ENCODE measurements around the gene MYPN.
"Not testable (repeated sequence)": the region's sequence is repeated elsewhere in the genome, so short reads cannot be mapped to it uniquely, and the experiment has no call there.

The MYPN gene

DNA sequence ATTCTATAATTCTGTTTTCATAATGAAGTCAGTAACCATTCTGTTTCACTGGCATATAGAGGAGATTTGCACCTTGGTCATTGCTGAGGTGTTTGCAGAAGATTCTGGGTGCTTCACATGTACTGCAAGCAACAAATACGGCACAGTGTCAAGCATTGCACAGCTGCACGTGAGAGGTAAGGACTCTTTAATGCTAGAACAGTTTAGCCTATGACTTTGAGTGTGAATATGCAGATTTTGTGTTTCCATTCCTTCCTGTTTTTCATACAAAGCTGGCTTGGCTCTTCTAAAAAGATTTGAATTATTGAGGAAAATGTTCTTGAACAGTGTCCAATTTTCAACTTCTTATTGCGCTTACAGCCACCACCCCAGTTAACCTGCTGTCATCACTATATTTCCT is 56.4 kb downstream of the MYPN start:
- H3K9me3 Mint-ChIP-seq (ENCODE audit: low read depth): no peaks in the 10 kb centered on the region
- no peaks in the 10 kb centered on the region for H3K27me3 Mint-ChIP-seq
- H3K4me3 Mint-ChIP-seq: no peak overlapping the region
- H3K27ac Mint-ChIP-seq: no peak overlapping the region
- no peaks in the 10 kb centered on the region for H3K4me1 Mint-ChIP-seq (ENCODE audit: low read depth)
- no peaks in the 10 kb centered on the region for H3K36me3 Mint-ChIP-seq

DNA sequence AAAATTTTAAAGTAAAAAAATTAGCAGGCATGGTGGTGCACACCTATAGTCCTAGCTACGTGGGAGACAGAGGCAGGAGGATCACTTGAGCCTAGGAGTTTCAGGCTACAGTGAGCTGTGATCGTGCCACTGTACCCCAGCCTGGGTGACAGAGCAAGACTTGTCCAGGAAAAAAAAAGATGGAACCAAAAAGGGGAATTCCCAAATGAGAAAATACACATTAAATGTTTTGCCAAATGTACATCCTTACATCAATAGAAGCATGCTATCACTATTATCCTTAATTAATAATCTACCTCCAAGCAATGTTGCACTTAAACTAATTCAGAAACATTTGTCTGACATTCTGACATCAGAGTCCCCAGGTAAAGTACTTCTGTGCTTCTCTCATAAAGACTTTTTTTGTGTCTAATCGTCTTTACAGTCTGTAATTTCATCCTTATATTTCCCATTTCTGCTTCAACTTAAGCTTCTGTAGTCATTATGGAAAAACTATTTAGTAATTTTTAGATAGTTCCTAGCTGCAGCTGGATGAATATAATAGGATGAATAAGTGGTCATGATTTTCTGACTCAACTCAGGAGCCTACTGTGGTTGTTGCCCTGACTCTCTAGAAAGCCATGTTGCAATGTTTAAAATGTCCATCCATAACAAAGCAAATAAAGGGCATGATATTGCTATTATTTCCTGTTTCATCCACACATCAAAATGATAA is 57.7 kb downstream of the MYPN start:
- Mint-ChIP-seq H3K4me1 (ENCODE audit: low read depth) (no peaks in the 10 kb centered on the region), H3K27ac (no peak overlapping the region), H3K27me3 (no peaks in the 10 kb centered on the region), H3K36me3 (no peaks in the 10 kb centered on the region), H3K4me3 (no peak overlapping the region), H3K9me3 (ENCODE audit: low read depth) (no peaks in the 10 kb centered on the region)

DNA sequence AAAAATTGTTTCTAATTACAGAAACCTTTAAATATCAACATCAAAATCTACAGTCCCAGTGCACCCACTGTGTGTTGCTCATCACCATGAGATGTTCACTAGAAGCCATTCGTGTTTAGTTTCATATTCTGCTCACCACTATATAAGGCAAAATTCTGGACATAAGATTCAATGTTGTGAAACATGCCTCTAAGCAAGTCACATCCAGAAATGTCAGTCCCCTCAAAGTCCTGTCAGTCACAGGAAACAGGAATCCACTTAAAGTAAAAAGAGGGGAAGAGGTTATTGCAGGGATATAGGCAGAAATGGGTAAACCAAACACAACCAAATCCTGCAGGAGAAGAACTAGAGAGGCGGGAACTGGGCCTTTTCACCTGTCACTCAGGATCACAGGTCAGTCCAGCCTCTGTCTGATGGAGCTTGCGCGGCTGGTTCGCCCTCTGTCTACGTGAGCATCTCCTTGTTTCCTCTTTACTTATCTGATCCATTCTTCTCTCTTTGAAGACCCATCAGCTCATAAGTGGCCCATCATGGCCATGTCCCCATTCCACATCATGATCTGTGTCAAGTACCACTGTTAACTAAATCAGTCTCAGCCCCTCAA is 58.4 kb downstream of the MYPN start:
- Mint-ChIP-seq H3K36me3 (no peaks in the 10 kb centered on the region), H3K4me3 (no peak overlapping the region), H3K4me1 (ENCODE audit: low read depth) (no peaks in the 10 kb centered on the region), H3K27ac (no peak overlapping the region), H3K27me3 (no peaks in the 10 kb centered on the region), H3K9me3 (ENCODE audit: low read depth) (no peaks in the 10 kb centered on the region)

DNA sequence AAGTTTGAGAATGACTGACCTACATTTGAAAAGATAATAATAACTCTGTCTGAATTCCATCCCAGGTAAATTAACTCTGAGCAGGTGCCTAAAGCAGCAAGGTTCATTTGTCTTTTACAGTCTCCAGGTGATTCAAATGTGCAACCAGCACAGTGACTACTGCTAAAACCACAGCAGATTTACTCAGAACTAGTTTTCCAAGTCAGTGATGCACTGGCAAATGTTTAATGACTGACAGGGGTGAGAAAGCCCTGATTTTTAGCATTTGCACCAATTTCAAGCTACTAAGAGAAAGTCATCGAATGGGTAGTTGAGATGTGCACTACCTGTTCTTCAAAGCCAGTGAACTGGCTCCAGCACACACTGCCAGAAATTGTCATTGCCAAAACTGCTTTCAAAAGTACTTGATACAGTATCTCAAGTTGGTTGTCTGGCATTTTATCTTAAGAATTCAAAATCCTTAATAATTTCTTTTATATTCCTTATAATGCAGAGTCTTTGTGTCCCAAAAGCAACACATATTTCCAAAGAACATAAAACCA is 62.3 kb downstream of the MYPN start:
- no peak overlapping the region for H3K4me3 Mint-ChIP-seq
- H3K27ac Mint-ChIP-seq: no peak overlapping the region

DNA sequence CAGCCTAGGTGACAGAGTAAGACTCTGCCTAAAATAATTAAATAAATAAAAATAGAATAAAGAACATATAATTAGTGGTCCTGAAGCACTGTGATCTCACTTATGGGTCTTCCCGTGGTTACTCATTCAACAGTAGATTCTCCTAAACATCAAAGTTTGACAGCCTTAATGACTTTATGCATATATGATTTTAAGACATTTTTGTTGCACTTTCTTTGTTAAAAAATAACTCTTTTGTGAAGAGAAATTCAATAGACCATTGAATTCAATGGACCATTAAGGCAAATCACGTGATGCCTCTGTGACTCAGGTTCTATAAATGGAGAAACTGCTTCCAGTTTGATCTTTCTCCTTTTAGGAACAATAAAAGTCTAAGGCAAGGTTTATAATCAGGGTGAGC is 63.0 kb downstream of the MYPN start:
- Mint-ChIP-seq H3K4me1 (ENCODE audit: low read depth) (no peaks in the 10 kb centered on the region), H3K4me3 (no peak overlapping the region), H3K36me3 (no peaks in the 10 kb centered on the region), H3K9me3 (ENCODE audit: low read depth) (no peaks in the 10 kb centered on the region), H3K27me3 (no peaks in the 10 kb centered on the region), H3K27ac (no peak overlapping the region)

More for the DNA sequence above, 62.3 kb downstream of the MYPN start:
- Mint-ChIP-seq H3K9me3 (ENCODE audit: low read depth) (no peaks in the 10 kb centered on the region), H3K27me3 (no peaks in the 10 kb centered on the region), H3K4me1 (ENCODE audit: low read depth) (no peaks in the 10 kb centered on the region), H3K36me3 (no peaks in the 10 kb centered on the region)

DNA sequence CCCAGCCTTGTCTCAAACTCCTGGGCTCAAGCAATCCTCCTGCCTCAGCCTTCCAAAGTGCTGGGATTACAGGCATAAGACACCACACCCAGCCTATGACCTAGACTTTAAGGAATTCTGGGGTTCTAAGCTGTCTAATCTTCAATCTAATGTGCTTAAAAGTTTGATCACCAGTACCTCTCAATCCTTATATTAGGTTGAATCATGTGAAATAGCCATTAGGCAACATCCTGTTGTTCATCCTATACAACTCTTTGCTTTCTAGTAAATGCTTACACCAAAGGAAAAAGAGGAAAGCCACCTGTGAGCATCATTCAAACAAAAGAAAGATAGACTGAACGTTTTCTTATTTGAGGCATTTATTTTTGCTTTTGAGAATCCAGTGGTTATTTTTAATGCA is 66.7 kb downstream of the MYPN start:
- no peaks in the 10 kb centered on the region for H3K36me3 Mint-ChIP-seq
- H3K27me3 Mint-ChIP-seq: peaks cover 2% of the 10 kb centered on the region
- no peak overlapping the region for H3K27ac Mint-ChIP-seq
- no peaks in the 10 kb centered on the region for H3K4me1 Mint-ChIP-seq (ENCODE audit: low read depth)
- H3K9me3 Mint-ChIP-seq (ENCODE audit: low read depth): no peaks in the 10 kb centered on the region
- no peak overlapping the region for H3K4me3 Mint-ChIP-seq

DNA sequence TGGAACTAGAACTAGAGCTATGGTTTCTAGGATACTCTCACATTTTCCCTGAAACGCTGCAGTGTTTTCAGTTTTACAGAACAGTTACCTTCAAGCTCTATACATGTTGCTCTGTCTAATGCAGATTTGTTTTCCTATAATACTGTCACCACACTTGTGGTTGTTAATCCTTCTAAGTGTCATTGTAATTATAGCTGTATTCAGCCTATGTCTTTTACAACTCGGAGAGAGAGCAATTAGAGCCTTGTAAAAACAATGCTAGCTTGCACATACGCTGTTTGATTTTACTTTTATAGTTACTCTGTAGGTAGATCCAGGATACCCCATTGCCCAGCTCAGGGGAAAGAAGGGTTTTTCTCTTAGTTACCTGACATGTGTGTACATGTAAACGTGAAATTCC is 67.5 kb downstream of the MYPN start:
- Mint-ChIP-seq H3K4me3 (no peak overlapping the region), H3K27me3 (peaks cover 2% of the 10 kb centered on the region), H3K27ac (no peak overlapping the region), H3K4me1 (ENCODE audit: low read depth) (no peaks in the 10 kb centered on the region), H3K36me3 (no peaks in the 10 kb centered on the region), H3K9me3 (ENCODE audit: low read depth) (no peaks in the 10 kb centered on the region)

DNA sequence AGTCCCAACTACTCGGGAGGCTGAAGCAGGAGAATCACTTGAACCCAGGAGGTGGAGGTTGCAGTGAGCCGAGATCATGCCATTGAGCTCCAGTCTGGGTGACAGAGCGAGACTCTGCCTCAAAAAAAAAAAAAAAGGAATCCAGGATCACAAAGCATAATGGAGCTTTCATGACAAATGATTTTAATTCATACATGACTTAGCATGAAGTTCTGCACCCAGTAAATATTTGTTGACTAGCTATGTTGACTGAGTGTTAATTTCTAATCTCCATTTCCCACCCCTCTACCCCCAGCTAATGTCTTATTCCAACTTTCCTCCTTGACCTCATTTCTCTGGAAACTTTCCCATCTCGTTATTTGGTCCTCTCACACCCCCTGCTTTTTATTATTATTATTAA is 69.3 kb downstream of the MYPN start:
- no peak overlapping the region for H3K27ac Mint-ChIP-seq
- H3K36me3 Mint-ChIP-seq: no peaks in the 10 kb centered on the region
- no peak overlapping the region for H3K4me3 Mint-ChIP-seq
- H3K4me1 Mint-ChIP-seq (ENCODE audit: low read depth): no peaks in the 10 kb centered on the region
- H3K9me3 Mint-ChIP-seq (ENCODE audit: low read depth): no peaks in the 10 kb centered on the region
- peaks cover 2% of the 10 kb centered on the region for H3K27me3 Mint-ChIP-seq

DNA sequence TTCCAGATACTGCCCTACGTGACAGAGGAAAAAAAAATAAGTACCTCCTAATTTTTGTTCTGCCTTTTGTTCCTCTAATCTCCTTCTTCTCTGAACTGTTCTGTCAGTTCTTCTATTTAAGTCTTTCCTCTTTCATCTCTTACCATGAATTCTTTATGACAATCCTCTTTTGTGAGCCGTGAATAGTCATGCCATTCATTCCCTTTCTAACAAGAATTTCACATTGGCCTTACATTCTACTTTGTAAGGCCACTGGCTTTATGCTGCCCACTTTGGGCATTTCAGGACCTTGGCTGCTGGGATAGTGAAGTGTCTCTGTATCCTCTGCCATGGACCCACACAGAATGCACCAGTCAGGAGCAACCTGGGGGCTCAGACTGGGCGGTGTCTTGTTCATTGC is 69.7 kb downstream of the MYPN start:
- H3K4me3 Mint-ChIP-seq: no peak overlapping the region
- H3K36me3 Mint-ChIP-seq: no peaks in the 10 kb centered on the region
- no peaks in the 10 kb centered on the region for H3K9me3 Mint-ChIP-seq (ENCODE audit: low read depth)
- peaks cover 2% of the 10 kb centered on the region for H3K27me3 Mint-ChIP-seq
- no peaks in the 10 kb centered on the region for H3K4me1 Mint-ChIP-seq (ENCODE audit: low read depth)
- no peak overlapping the region for H3K27ac Mint-ChIP-seq

DNA sequence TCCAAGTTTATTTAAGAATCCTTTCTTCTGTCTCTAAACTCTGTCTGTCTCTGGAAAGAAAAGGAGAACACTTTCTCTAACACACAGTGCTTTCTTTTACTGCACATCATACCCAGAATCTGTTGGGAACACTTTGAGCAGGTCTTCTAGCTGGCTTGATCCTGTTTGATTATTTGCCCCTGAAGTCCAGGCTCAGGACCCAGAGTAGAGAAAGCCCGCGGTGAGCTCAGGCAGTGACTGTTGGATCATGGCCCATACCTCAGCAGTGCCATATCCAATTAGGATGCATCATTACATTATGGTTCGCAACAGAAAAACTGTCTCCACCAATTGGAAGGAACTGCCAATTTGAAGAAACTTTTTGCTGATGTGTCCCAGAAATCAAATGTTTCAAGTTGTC is 71.2 kb downstream of the MYPN start:
- Mint-ChIP-seq H3K36me3 (no peaks in the 10 kb centered on the region), H3K4me3 (no peak overlapping the region), H3K9me3 (ENCODE audit: low read depth) (no peaks in the 10 kb centered on the region), H3K27me3 (peaks cover 7% of the 10 kb centered on the region), H3K27ac (no peak overlapping the region), H3K4me1 (ENCODE audit: low read depth) (no peaks in the 10 kb centered on the region)

DNA sequence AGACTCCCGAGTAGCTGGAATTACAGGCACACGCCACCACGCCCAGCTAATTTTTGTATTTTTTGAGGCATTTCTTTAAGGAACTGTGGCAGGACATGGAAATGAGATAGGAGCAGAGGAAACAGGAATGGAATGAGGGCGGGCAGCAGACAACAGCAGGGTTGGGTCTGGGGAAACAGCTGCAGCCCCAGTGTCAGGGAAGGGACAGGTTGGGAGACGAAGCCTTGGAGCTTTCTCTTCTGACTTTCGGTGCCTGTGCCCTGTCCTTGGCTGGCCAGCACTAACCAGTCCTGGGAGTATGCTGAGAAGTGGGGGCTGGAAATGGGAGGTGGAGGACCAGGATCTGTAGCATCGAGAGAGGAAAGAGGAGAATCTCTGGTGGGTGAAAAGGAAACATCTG is 75.3 kb downstream of the MYPN start:
- no peak overlapping the region for H3K4me3 Mint-ChIP-seq
- H3K4me1 Mint-ChIP-seq (ENCODE audit: low read depth): no peaks in the 10 kb centered on the region
- H3K27me3 Mint-ChIP-seq: peaks cover 14% of the 10 kb centered on the region
- H3K36me3 Mint-ChIP-seq: no peaks in the 10 kb centered on the region
- no peaks in the 10 kb centered on the region for H3K9me3 Mint-ChIP-seq (ENCODE audit: low read depth)
- H3K27ac Mint-ChIP-seq: no peak overlapping the region

DNA sequence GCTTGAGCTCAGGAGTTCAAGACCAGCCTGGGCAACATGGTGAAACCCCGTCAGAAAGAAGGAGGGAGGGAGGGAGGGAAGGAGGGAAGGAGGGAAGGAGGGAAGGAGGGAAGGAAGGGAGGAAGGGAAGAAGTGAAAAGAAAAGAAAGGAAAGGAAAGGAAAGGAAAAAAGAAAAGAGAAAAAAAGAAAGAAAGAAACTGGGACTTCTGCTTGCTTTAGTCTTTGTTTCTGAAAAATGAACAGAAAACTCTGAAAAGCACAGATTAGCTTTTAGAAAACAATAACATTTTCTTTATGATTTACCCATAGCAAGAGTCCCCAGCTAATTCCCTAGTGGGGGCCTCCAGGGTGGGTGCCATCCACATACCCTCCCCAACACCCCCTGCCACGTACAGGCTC is 75.8 kb downstream of the MYPN start:
- Mint-ChIP-seq H3K36me3 (no peaks in the 10 kb centered on the region), H3K4me3 (no peak overlapping the region), H3K27ac (no peak overlapping the region), H3K9me3 (ENCODE audit: low read depth) (no peaks in the 10 kb centered on the region), H3K4me1 (ENCODE audit: low read depth) (no peaks in the 10 kb centered on the region), H3K27me3 (peaks cover 14% of the 10 kb centered on the region)

DNA sequence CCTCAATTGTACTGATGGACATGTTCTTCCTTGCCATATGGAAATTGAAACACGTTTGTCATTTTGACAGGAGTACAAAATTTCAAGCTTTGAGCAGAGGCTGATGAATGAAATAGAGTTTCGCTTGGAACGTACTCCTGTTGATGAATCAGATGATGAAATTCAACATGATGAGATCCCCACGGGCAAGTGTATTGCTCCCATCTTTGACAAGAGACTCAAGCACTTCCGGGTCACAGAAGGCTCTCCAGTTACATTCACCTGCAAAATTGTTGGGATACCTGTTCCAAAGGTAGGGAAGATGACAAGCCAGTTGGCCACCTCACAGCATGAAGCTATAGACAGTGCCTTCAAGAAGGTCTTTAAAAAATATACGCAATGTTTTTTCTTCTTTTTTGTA is 79.5 kb downstream of the MYPN start:
- no peak overlapping the region for H3K27ac Mint-ChIP-seq
- H3K27me3 Mint-ChIP-seq: peaks cover 17% of the 10 kb centered on the region
- no peaks in the 10 kb centered on the region for H3K4me1 Mint-ChIP-seq (ENCODE audit: low read depth)
- no peak overlapping the region for H3K4me3 Mint-ChIP-seq
- H3K36me3 Mint-ChIP-seq: no peaks in the 10 kb centered on the region
- H3K9me3 Mint-ChIP-seq (ENCODE audit: low read depth): no peaks in the 10 kb centered on the region

DNA sequence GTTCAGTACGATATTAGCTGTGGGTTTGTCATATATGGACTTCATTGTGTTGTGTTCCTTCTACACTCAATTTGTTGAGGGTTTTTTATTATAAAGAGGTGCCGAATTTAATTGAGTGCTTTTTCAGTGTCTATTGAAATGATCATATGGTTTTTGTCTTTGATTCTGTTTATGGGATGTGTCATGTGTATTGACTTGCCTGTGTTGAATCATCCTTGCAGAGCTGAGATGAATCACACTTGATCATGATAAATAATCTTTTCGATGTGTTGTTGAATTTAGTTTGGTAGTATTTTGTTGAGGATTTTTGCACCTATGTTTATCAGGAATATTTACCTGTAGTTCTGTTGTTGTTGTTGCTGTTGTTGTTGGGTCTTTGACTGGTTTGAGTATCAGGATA is 82.8 kb downstream of the MYPN start:
- Mint-ChIP-seq H3K4me3 (no peak overlapping the region), H3K9me3 (ENCODE audit: low read depth) (no peaks in the 10 kb centered on the region), H3K27me3 (peaks cover 11% of the 10 kb centered on the region), H3K4me1 (ENCODE audit: low read depth) (no peaks in the 10 kb centered on the region), H3K36me3 (no peaks in the 10 kb centered on the region), H3K27ac (no peak overlapping the region)

DNA sequence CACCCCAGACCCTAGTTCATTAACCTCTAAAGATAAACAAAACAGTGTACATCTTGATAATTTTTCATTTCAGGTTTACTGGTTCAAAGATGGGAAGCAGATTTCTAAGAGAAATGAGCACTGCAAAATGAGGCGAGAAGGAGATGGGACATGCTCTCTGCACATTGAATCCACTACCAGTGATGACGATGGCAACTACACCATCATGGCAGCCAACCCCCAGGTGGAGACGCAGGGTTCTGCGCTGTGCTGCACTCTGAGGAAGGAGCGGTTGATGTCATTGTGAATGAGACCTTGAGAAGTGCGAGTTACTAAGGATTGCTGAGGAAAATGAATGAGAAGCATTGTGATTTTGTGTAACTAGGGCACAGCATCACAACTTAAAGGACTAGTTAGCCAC is 85.0 kb downstream of the MYPN start:
- no peaks in the 10 kb centered on the region for H3K9me3 Mint-ChIP-seq (ENCODE audit: low read depth)
- H3K4me1 Mint-ChIP-seq (ENCODE audit: low read depth): no peaks in the 10 kb centered on the region
- no peak overlapping the region for H3K27ac Mint-ChIP-seq
- H3K4me3 Mint-ChIP-seq: no peak overlapping the region
- H3K36me3 Mint-ChIP-seq: no peaks in the 10 kb centered on the region
- H3K27me3 Mint-ChIP-seq: peaks cover 15% of the 10 kb centered on the region

DNA sequence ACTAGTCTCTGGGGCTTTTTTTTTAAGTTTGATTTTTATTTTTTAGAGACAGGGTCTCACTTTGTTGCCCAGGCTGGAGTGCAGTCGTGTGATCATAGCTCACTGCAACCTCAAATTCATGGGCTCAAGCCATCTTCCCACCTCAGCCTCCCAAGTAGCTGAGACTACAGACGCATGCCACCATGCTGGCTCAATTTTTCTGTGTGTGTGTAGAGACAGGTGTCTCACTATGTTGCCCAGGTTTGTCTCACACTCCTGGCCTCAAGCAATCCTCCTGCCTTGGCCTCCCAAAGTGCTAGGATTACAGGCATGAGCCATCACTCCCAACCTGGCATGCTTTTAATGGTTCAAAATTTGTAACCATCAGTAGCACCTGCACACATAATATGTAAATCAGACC is 86.5 kb downstream of the MYPN start:
- not testable (repeated sequence) for H3K4me3 Mint-ChIP-seq

More for the DNA sequence above, 86.5 kb downstream of the MYPN start:
- H3K27ac Mint-ChIP-seq; H3K9me3 Mint-ChIP-seq (ENCODE audit: low read depth); H3K36me3 Mint-ChIP-seq; H3K4me1 Mint-ChIP-seq (ENCODE audit: low read depth): not testable (repeated sequence)
- H3K27me3 Mint-ChIP-seq: peaks cover 20% of the 10 kb centered on the region

Data from activated naive CD8-positive, alpha-beta T cell (primary cell).